ENCODE measurements around the gene SMYD3.

Gene SMYD3

GRCh38 chr1:246304484-246305259 lies 202.4 kb downstream of the SMYD3 start:
- no peak overlapping the region for H3K27ac ChIP-seq
- H2AFZ ChIP-seq (ENCODE audit: low read depth) = no peak overlapping the region
- no peak for TF ChIP-seq CTCF (conservative IDR thresholded peaks at IDR 0.05; ENCODE audit: low read depth, low read length)
- H3K9ac ChIP-seq = no peak overlapping the region
- no peaks in the 10 kb centered on the region for H3K4me1 ChIP-seq (ENCODE audit: low read depth, poor library complexity, severe bottlenecking)
- no peak overlapping the region for H3K4me3 ChIP-seq (IDR thresholded peaks at IDR 0.05; ENCODE audit: insufficient read depth, low read depth, low read length)
- H3K4me2 ChIP-seq = no peak overlapping the region
- H3K27me3 ChIP-seq (ENCODE audit: insufficient read depth, low read depth) = no peaks in the 10 kb centered on the region
- H4K20me1 ChIP-seq (ENCODE audit: insufficient read depth) = no peaks in the 10 kb centered on the region
- no peaks in the 10 kb centered on the region for H3K79me2 ChIP-seq (ENCODE audit: insufficient read depth, low read depth)
- no peaks in the 10 kb centered on the region for H3K36me3 ChIP-seq (ENCODE audit: insufficient read depth)

- Histone ChIP-seq H3K4me3 (IDR thresholded peaks at IDR 0.05; ENCODE audit: insufficient read depth, low read depth, low read length) (no peak overlapping the region), H3K27ac (no peak overlapping the region), H4K20me1 (ENCODE audit: insufficient read depth) (no peaks in the 10 kb centered on the region), H3K36me3 (ENCODE audit: insufficient read depth) (no peaks in the 10 kb centered on the region), H3K79me2 (ENCODE audit: insufficient read depth, low read depth) (no peaks in the 10 kb centered on the region), H3K27me3 (ENCODE audit: insufficient read depth, low read depth) (no peaks in the 10 kb centered on the region), H3K4me1 (ENCODE audit: low read depth, poor library complexity, severe bottlenecking) (no peaks in the 10 kb centered on the region), H3K9ac (no peak overlapping the region), H3K4me2 (no peak overlapping the region), H2AFZ (ENCODE audit: low read depth) (no peak overlapping the region)
- TF ChIP-seq CTCF (conservative IDR thresholded peaks at IDR 0.05; ENCODE audit: low read depth, low read length) = no peak
Measured at GRCh38 chr1:246302711-246303317, 204.3 kb downstream of the SMYD3 start.

GRCh38 chr1:246302251-246302625 lies 204.8 kb downstream of the SMYD3 start:
- no peaks in the 10 kb centered on the region for H3K27me3 ChIP-seq (ENCODE audit: insufficient read depth, low read depth)
- no peaks in the 10 kb centered on the region for H3K4me1 ChIP-seq (ENCODE audit: low read depth, poor library complexity, severe bottlenecking)
- H3K36me3 ChIP-seq (ENCODE audit: insufficient read depth) = no peaks in the 10 kb centered on the region
- H3K4me3 ChIP-seq (IDR thresholded peaks at IDR 0.05; ENCODE audit: insufficient read depth, low read depth, low read length) = no peak overlapping the region
- no peaks in the 10 kb centered on the region for H3K79me2 ChIP-seq (ENCODE audit: insufficient read depth, low read depth)
- no peak overlapping the region for H3K4me2 ChIP-seq
- no peaks in the 10 kb centered on the region for H4K20me1 ChIP-seq (ENCODE audit: insufficient read depth)
- no peak for TF ChIP-seq CTCF (conservative IDR thresholded peaks at IDR 0.05; ENCODE audit: low read depth, low read length)
- H3K27ac ChIP-seq = no peak overlapping the region
- no peak overlapping the region for H3K9ac ChIP-seq
- H2AFZ ChIP-seq (ENCODE audit: low read depth) = no peak overlapping the region

- TF ChIP-seq CTCF (conservative IDR thresholded peaks at IDR 0.05; ENCODE audit: low read depth, low read length) = no peak
Measured at GRCh38 chr1:246301553-246302250, 205.4 kb downstream of the SMYD3 start.

More at GRCh38 chr1:246301553-246302250, 205.4 kb downstream of the SMYD3 start:
- no peaks in the 10 kb centered on the region for H3K27me3 ChIP-seq (ENCODE audit: insufficient read depth, low read depth)
- H3K36me3 ChIP-seq (ENCODE audit: insufficient read depth) = no peaks in the 10 kb centered on the region
- no peak overlapping the region for H3K4me2 ChIP-seq
- no peak overlapping the region for H3K9ac ChIP-seq
- no peak overlapping the region for H3K27ac ChIP-seq
- H4K20me1 ChIP-seq (ENCODE audit: insufficient read depth) = no peaks in the 10 kb centered on the region
- no peaks in the 10 kb centered on the region for H3K79me2 ChIP-seq (ENCODE audit: insufficient read depth, low read depth)
- no peak overlapping the region for H2AFZ ChIP-seq (ENCODE audit: low read depth)
- H3K4me1 ChIP-seq (ENCODE audit: low read depth, poor library complexity, severe bottlenecking) = no peaks in the 10 kb centered on the region
- no peak overlapping the region for H3K4me3 ChIP-seq (IDR thresholded peaks at IDR 0.05; ENCODE audit: insufficient read depth, low read depth, low read length)
